H9 (cell line): Measurements from ENCODE around the gene AGAP5. TPM values are rescaled to one million over a fixed set of nuclear protein-coding genes. Genes with fewer than 3 reads are reported as not detected.
"Not testable (repeated sequence)": the region's sequence is repeated elsewhere in the genome, so short reads cannot be mapped to it uniquely, and the experiment has no call there.

Experiments
- DNase-seq: peaks from one replicate; pipeline ENCODE4 v3.0.0-alpha.2; 2017
- H2AFZ ChIP-seq: one replicate; pipeline ENCODE4 v1.6.1; 2013; ENCODE audit warnings: mild to moderate bottlenecking, low read length, control low read depth, moderate library complexity
- H2AK5ac ChIP-seq: 2 replicates; pipeline ENCODE4 v1.6.1; 2013; ENCODE audit warnings: low read length, control low read depth, mixed read lengths; ENCODE audit not compliant: insufficient read length
- H2BK120ac ChIP-seq: one replicate; pipeline ENCODE4 v1.6.1; 2013; ENCODE audit warnings: low read depth, mild to moderate bottlenecking, low read length, control low read depth, inconsistent platforms; ENCODE audit not compliant: poor library complexity, severe bottlenecking
- H2BK12ac ChIP-seq: 2 replicates; pipeline ENCODE4 v1.6.1; 2013; ENCODE audit warnings: low read length, control low read depth, mixed read lengths, low read depth; ENCODE audit not compliant: insufficient read length
- H2BK15ac ChIP-seq: 2 replicates; pipeline ENCODE4 v1.6.1; 2013; ENCODE audit warnings: low read depth, low read length, control low read depth
- H2BK20ac ChIP-seq: one replicate; pipeline ENCODE4 v1.6.1; 2013; ENCODE audit warnings: low read depth, mild to moderate bottlenecking, low read length, control low read depth, inconsistent platforms; ENCODE audit not compliant: poor library complexity, severe bottlenecking
- H2BK5ac ChIP-seq: 2 replicates; pipeline ENCODE4 v1.6.1; 2013; ENCODE audit warnings: low read length, control low read depth, mixed read lengths; ENCODE audit not compliant: insufficient read length
- H3K14ac ChIP-seq: 2 replicates; pipeline ENCODE4 v1.6.1; 2013; ENCODE audit warnings: low read length, control low read depth; ENCODE audit not compliant: insufficient read depth
- H3K18ac ChIP-seq: 2 replicates; pipeline ENCODE4 v1.6.1; 2013; ENCODE audit warnings: low read depth, mild to moderate bottlenecking, mixed read lengths, low read length, control low read depth; ENCODE audit not compliant: insufficient read length
- H3K23ac ChIP-seq: 2 replicates; pipeline ENCODE4 v1.6.1; 2013; ENCODE audit warnings: low read length, control low read depth, mixed read lengths, low read depth; ENCODE audit not compliant: insufficient read length
- H3K23me2 ChIP-seq: 2 replicates; pipeline ENCODE4 v1.6.1; 2013; ENCODE audit warnings: low read depth, mild to moderate bottlenecking, mixed read lengths, low read length, control low read depth; ENCODE audit not compliant: insufficient read length, poor library complexity, severe bottlenecking
- H3K27ac ChIP-seq: 2 replicates; pipeline ENCODE4 v1.5.1; 2013; ENCODE audit warnings: low read length, control low read depth, mixed read lengths, low read depth; ENCODE audit not compliant: insufficient read length
- H3K27me3 ChIP-seq: 2 replicates; pipeline ENCODE4 v1.6.1; 2013; ENCODE audit warnings: low read length, control low read depth, inconsistent platforms; ENCODE audit not compliant: insufficient read depth
- H3K4ac ChIP-seq: 2 replicates; pipeline ENCODE4 v1.6.1; 2013; ENCODE audit warnings: low read depth, mild to moderate bottlenecking, control low read depth, inconsistent platforms, low read length, moderate library complexity
- H3K4me1 ChIP-seq: 2 replicates; pipeline ENCODE4 v1.6.1; 2013; ENCODE audit warnings: low read length, control low read depth, inconsistent platforms; ENCODE audit not compliant: insufficient read depth
- H3K4me2 ChIP-seq: 2 replicates; pipeline ENCODE4 v1.6.1; 2013; ENCODE audit warnings: low read length, control low read depth, mixed read lengths; ENCODE audit not compliant: insufficient read length, insufficient read depth
- H3K56ac ChIP-seq: 2 replicates; pipeline ENCODE4 v1.6.1; 2013; ENCODE audit warnings: low read depth, mild to moderate bottlenecking, mixed read lengths, low read length, control low read depth; ENCODE audit not compliant: insufficient read length
- H3K79me1 ChIP-seq: 2 replicates; pipeline ENCODE4 v1.6.1; 2013; ENCODE audit warnings: low read depth, mild to moderate bottlenecking, moderate library complexity, low read length, control low read depth, inconsistent platforms; ENCODE audit not compliant: insufficient read depth, poor library complexity, severe bottlenecking
- H3K79me2 ChIP-seq: 2 replicates; pipeline ENCODE4 v1.6.1; 2013; ENCODE audit warnings: low read length, control low read depth, inconsistent platforms; ENCODE audit not compliant: insufficient read depth
- H3K9ac ChIP-seq: 2 replicates; pipeline ENCODE4 v1.6.1; 2013; ENCODE audit warnings: low read length, control low read depth, mixed read lengths; ENCODE audit not compliant: insufficient read length; ENCODE audit errors: extremely low read depth
- H3K9me3 ChIP-seq: one replicate; pipeline ENCODE4 v1.6.1; 2013; ENCODE audit warnings: low read depth, low read length, inconsistent platforms; ENCODE audit not compliant: control insufficient read depth
- H3T11ph ChIP-seq: one replicate; pipeline ENCODE4 v1.6.1; 2013; ENCODE audit warnings: mild to moderate bottlenecking, low read length, control low read depth, inconsistent platforms
- H4K20me1 ChIP-seq: one replicate; pipeline ENCODE4 v1.6.1; 2013; ENCODE audit not compliant: control insufficient read depth, insufficient read length, insufficient read depth
- H4K5ac ChIP-seq: 2 replicates; pipeline ENCODE4 v1.6.1; 2013; ENCODE audit warnings: low read depth, mild to moderate bottlenecking, mixed read lengths, low read length, control low read depth; ENCODE audit not compliant: insufficient read length
- H4K8ac ChIP-seq: replicated peaks from 2 replicates; pipeline ENCODE4 v1.6.1; 2013; ENCODE audit warnings: low read length, control low read depth, mixed read lengths, low read depth; ENCODE audit not compliant: insufficient read length
- H4K91ac ChIP-seq: 2 replicates; pipeline ENCODE4 v1.6.1; 2013; ENCODE audit warnings: low read depth, mild to moderate bottlenecking, moderate library complexity, mixed read lengths, low read length, control low read depth; ENCODE audit not compliant: insufficient read length
- H3K27ac Mint-ChIP-seq, 3 experiments: 2 replicates in 2 of 3; 3 replicates in 1 of 3; pipeline ENCODE4 v1.8.0; 2020 to 2021; ENCODE audit warnings: mixed read lengths in 3 of 3, mild to moderate bottlenecking in 1 of 3, moderate library complexity in 1 of 3
- H3K27me3 Mint-ChIP-seq: 2 replicates; pipeline ENCODE4 v1.8.0; 2021; ENCODE audit warnings: low read depth, mild to moderate bottlenecking, moderate library complexity, mixed read lengths
- H3K36me3 Mint-ChIP-seq, 3 experiments: 2 replicates in 2 of 3; 3 replicates in 1 of 3; pipeline ENCODE4 v1.8.0; 2020 to 2021; ENCODE audit warnings: low read depth in 3 of 3, mixed read lengths in 3 of 3; ENCODE audit not compliant: insufficient read depth in 1 of 3
- H3K4me1 Mint-ChIP-seq, 2 experiments: 2 replicates each; pipeline ENCODE4 v1.8.0; 2020; ENCODE audit warnings: mixed read lengths in 2 of 2
- H3K4me3 Mint-ChIP-seq, 2 experiments: 2 replicates in 1 of 2; 3 replicates in 1 of 2; pipeline ENCODE4 v1.8.0; 2020 to 2021; ENCODE audit warnings: mild to moderate bottlenecking in 2 of 2, mixed read lengths in 2 of 2, moderate library complexity in 1 of 2
- H3K9me3 Mint-ChIP-seq, 2 experiments: 2 replicates in 1 of 2; 3 replicates in 1 of 2; pipeline ENCODE4 v1.8.0; 2020; ENCODE audit warnings: mild to moderate bottlenecking in 2 of 2, mixed read lengths in 2 of 2, moderate library complexity in 1 of 2
- WGBS: extraction: QIAGEN DNeasy Blood & Tissue Kit; methylation state at CpG from one replicate; pipeline ENCODE4 v1.1.7; 2013; ENCODE audit warnings: missing lambda C conversion rate, low lambda C conversion rate, mixed read lengths; ENCODE audit not compliant: insufficient read length; ENCODE audit errors: extremely low coverage; 5-methylcytosine and 5-hydroxymethylcytosine counted together
- total RNA-seq: library from RNA; stranded (reverse); gene quantifications from 2 replicates; pipeline ENCODE4 v1.2.1, GENCODE V29; 2021

AGAP5 gene
- total RNA-seq, 1 experiment from 2014 or later: 5.2 TPM

DNA sequence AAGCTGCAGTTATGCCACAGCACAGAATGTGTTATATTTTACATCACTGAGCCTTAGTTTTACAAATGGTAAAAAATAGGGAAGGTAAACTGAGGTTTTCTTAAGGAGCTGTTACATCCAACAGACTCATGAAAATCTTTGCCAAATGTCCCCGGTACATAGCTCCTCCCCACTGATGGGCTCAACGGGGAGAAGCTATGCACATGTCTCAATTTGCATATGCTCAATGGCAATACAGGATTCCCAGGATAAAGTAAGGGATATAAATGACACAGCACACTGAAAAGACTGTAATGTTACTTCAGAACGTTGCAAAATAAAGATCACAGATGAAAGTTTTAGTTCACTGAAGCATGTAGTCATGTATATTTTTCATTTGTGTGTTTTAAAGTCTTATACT is 16.6 kb upstream of the AGAP5 start:
- H4K20me1 ChIP-seq, H2AFZ ChIP-seq, H2BK15ac ChIP-seq, H3K18ac ChIP-seq, H3K4me3 Mint-ChIP-seq, H3K4me1 Mint-ChIP-seq, H3K23me2 ChIP-seq, H3K9me3 ChIP-seq, H3K4ac ChIP-seq, H4K8ac ChIP-seq, H2BK12ac ChIP-seq, H2AK5ac ChIP-seq, H3K79me1 ChIP-seq, H3K27me3 Mint-ChIP-seq, DNase-seq, H3K4me2 ChIP-seq, H3K56ac ChIP-seq, H3K27ac ChIP-seq, H4K91ac ChIP-seq, H2BK5ac ChIP-seq, H2BK20ac ChIP-seq, H3K9ac ChIP-seq, H2BK120ac ChIP-seq, H3K27me3 ChIP-seq, H3K14ac ChIP-seq, H3K79me2 ChIP-seq, H3K9me3 Mint-ChIP-seq, H3K27ac Mint-ChIP-seq, H3K23ac ChIP-seq, H3K4me1 ChIP-seq, H4K5ac ChIP-seq, H3T11ph ChIP-seq: not testable (repeated sequence)
- no CpG with 5 or more reads among the region's 3 CpGs for WGBS
- H3K36me3 Mint-ChIP-seq: peaks cover 5 to 50% (median 40%) of the 10 kb centered on the region in 3 experiments; a peak in 5 of 7 replicates

DNA sequence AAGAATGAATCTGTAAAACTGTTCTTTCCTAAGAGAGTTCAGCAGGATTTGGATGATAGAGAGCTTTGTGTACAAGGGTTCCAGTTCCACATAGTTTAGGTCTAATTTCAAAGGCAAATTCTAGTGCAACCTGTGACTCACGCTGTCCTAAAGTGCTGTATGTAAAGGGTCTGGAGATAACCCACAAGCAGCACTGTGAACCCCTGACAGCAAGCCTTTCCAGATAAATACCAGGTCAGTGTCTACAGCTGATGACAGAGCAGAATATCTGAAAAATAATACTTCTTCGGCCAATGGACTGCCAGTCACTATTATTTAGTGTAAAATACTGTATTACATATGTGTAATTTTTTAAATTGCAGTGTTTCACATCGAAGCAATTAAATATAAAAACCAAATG is 16.0 kb upstream of the AGAP5 start:
- not testable (repeated sequence) for H3K4me3 Mint-ChIP-seq, H4K20me1 ChIP-seq, H3K4me2 ChIP-seq, H3K79me1 ChIP-seq, H3K27ac Mint-ChIP-seq, H3K9me3 Mint-ChIP-seq, H3K27me3 Mint-ChIP-seq, H4K91ac ChIP-seq, H3T11ph ChIP-seq, H2AK5ac ChIP-seq, H4K5ac ChIP-seq, H3K14ac ChIP-seq, H3K4me1 ChIP-seq, H3K9me3 ChIP-seq, H3K79me2 ChIP-seq, H2BK15ac ChIP-seq, H2BK120ac ChIP-seq, H3K18ac ChIP-seq, H3K4ac ChIP-seq, H2BK5ac ChIP-seq, H2BK12ac ChIP-seq, H3K23ac ChIP-seq, H4K8ac ChIP-seq, H3K56ac ChIP-seq, H3K9ac ChIP-seq, H3K27me3 ChIP-seq, H3K4me1 Mint-ChIP-seq, H3K27ac ChIP-seq, H2BK20ac ChIP-seq, H3K23me2 ChIP-seq, H2AFZ ChIP-seq, DNase-seq
- peaks cover 3 to 44% (median 34%) of the 10 kb centered on the region in 3 experiments; a peak in 5 of 7 replicates for H3K36me3 Mint-ChIP-seq
- no CpG with 5 or more reads among the region's 3 CpGs for WGBS
